ENCODE data around the gene RIMS4. TPM values are rescaled to one million over a fixed set of nuclear protein-coding genes. Genes with fewer than 3 reads are reported as not detected.

The RIMS4 gene
- total RNA-seq (ENCODE audit: low replicate concordance): 0.53 and 0.59 TPM in 2 replicates

DNA sequence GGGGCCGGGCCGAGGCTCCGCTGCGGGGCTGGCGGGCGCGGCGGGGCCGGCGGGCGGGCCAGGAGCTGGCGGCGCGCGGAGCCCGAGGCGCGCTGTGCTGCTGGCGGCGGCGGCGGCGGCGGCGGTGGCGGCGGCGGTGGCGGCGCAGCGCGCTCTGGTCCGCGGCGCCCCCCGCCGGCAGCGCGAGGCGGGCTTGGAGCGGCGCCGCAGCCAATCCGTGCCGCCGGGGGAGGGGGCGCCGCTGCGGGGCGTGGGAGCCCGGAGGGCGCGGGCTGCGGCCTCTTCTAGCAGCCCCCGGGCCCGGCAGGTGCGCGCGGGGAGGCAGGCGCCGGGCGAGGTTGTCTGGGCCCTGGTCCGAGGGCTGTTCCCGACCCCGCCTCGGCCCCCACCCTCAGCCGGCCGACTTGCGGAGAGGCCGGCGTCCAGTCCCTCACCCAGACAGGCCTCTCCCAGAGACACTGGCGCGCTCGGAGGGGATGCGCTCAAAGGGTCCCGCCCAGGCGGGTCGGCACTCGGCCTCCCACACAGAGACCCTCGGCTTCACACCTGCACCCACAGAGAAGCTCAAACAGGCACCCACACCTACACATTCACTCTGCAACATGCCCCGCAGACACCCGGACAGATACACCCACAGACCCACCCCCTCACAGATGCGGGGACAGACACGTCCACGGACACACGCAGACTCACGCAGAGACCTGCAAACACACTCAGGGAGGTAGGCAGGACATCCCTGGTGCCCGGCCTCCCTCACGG, at the start of gene RIMS4:
TSS of gene RIMS4 (minus strand) at position 156 of the 759 bp plus-strand sequence. CDS start 275 bp downstream, outside the sequence.

DNA sequence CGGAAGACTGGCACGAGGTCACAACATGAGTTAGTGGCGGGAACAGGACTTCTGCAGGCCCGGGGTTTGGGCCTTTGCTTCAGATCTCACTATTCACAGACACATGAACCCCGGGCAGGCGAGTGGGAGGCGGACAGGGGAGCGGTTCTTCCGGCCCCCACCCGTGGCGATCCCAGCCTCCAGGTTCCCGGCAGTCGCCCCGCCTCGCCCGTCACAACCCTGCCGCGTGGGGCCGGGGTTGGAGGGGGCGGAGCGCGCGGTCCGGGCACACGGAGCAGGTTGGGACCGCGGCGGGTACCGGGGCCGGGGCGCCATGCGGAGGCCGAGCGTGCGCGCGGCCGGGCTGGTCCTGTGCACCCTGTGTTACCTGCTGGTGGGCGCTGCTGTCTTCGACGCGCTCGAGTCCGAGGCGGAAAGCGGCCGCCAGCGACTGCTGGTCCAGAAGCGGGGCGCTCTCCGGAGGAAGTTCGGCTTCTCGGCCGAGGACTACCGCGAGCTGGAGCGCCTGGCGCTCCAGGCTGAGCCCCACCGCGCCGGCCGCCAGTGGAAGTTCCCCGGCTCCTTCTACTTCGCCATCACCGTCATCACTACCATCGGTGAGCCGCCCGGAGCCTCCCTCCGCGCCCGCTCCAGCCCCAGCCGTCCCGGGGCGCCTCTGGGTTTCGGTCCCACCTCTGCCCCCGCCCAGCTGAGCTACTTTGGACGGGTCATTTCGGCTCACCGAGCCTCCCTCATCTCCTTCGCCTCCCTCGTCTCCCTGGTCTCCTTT, 64.6 kb downstream of the RIMS4 start, which contains the start of gene KCNK15:
TSS of gene KCNK15 (plus strand) at position 268 of the 769 bp plus-strand sequence. CDS start at position 314, 46 bp downstream.

DNA sequence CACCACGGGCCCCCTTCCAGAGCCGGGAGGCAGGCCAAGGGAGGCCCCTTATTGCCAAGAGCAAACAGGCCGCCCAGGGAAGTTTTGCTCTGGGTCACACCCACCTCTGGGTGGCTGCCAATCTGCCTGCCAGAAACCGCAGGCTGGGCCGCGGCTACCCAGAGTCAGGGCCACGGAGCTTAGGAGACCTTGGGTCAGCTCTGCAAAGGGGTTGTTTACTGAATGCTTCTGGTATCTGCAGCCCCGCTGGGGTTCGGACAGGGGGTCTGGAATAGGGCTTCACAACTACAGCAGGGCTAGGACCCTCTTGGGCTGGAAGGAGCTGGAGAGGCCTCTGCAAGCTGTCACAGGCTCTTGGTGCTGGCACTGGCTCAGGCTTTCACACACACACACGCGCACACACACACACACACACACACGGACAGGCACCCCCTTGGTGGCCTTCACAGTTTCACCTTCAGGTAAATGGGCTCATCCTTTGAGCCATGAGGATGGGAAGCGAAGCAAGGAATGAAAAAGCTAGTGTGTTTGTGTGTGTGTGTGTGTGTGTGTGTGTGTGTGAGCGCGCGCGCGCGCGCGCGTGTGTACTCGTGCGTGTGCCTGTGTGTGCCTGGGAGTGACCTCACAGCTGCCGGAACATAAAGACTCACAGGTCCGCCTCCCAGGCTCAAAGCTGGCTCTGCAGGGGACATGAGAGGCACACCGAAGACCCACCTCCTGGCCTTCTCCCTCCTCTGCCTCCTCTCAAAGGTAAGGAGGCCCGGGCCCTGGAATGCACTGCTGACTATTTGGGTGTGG, 95.4 kb downstream of the RIMS4 start, which contains the start of gene CCN5:
TSS of gene CCN5 (plus strand) at position 669 of the 798 bp plus-strand sequence. CDS start at position 691, 22 bp downstream.

Other genes with a start within 250 kb of the RIMS4 start
- gene PKIG, start 228.0 kb downstream of the RIMS4 start, total RNA-seq (ENCODE audit: low replicate concordance): 110 and 120 TPM in 2 replicates
- gene ADA, start 158.8 kb downstream of the RIMS4 start, total RNA-seq (ENCODE audit: low replicate concordance): 10.2 and 31.5 TPM in 2 replicates
- 1.5 and 533 TPM in 2 replicates for gene CCN5, start 95.2 kb downstream of the RIMS4 start, total RNA-seq (ENCODE audit: low replicate concordance)
- gene KCNK15, start 64.7 kb downstream of the RIMS4 start, total RNA-seq (ENCODE audit: low replicate concordance): 1.1 and 14.9 TPM in 2 replicates
- gene YWHAB, start 75.2 kb upstream of the RIMS4 start, total RNA-seq (ENCODE audit: low replicate concordance): 46.0 and 80.0 TPM in 2 replicates
- gene PABPC1L, start 99.5 kb upstream of the RIMS4 start, total RNA-seq (ENCODE audit: low replicate concordance): 4.4 and 6.4 TPM in 2 replicates
- 5.7 and 18.4 TPM in 2 replicates for gene TOMM34, start 149.9 kb upstream of the RIMS4 start, total RNA-seq (ENCODE audit: low replicate concordance)
- gene STK4, start 156.0 kb upstream of the RIMS4 start, total RNA-seq (ENCODE audit: low replicate concordance): 19.0 TPM in 2 replicates

Measured in smooth muscle cell of the coronary artery (primary cell).